Measurements from ENCODE around the gene MFSD8.

Gene MFSD8

DNA sequence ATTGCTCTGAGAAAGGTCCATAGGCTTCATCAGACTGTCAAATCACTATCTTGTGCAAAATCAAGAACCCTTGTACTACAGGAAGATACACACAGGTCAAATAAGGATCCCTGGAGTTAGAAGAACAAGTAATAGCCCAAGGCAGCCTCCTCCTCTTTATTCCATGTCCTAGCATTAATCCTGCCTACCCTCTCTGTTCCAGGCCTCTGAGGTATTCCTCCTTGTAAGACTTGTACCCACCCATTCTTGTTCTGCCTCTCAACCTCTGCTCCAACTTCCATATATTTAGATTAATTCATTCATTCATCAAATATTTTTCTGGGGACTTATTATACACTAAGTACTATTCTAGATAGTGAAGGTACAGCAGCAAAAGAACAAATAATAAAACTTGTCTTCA is 94.7 kb downstream of the MFSD8 start:
- no peak for DNase-seq (ENCODE audit: low read depth)

GRCh38 chr4:127868196-127868595 is 96.8 kb downstream of the MFSD8 start:
- no peak overlapping the region for H3K4me3 ChIP-seq (ENCODE audit: low read depth, low read length)
- no peak for DNase-seq (ENCODE audit: low read depth)

More for the DNA sequence above, 94.7 kb downstream of the MFSD8 start:
- H3K4me3 ChIP-seq (ENCODE audit: low read depth, low read length) = no peak overlapping the region
